GM19025 (cell line): Measurements from ENCODE around the gene ATP11A.

Experiments used
- ATAC-seq: cut with Tn5 transposase; IDR thresholded peaks from one replicate; pipeline ENCODE4 v1.9.1; 2021; ENCODE audit warnings: mild to moderate bottlenecking, low read depth, moderate library complexity; ENCODE audit not compliant: unreplicated experiment

Gene ATP11A

GRCh38 chr13:112771877-112772538 is 82.2 kb downstream of the ATP11A start:
- ATAC-seq = no peak

- no peak for ATAC-seq
Measured at GRCh38 chr13:112772539-112772909, 82.7 kb downstream of the ATP11A start.

DNA sequence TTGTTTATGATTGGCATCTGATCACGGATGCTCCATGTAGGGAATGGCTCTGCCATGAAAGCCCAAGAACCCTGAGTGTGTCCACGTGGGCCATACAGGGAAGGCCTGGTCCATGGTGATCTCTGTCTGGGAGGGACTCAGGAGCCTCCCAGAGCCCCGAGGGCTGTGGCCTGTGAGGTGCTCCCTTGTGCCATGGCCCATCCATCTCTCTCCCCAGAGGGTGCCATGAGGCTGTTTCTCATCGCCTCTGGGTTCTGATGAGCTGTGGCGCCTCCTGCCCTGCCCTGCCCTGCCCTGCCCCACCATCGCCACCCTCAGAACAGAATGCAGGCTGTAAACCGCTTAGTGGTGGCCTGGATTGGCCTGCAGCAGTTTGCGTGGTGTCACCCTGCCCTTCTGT is 83.1 kb downstream of the ATP11A start:
- no peak for ATAC-seq

- no peak for ATAC-seq
Measured at GRCh38 chr13:112773601-112774447, 84.0 kb downstream of the ATP11A start.

DNA sequence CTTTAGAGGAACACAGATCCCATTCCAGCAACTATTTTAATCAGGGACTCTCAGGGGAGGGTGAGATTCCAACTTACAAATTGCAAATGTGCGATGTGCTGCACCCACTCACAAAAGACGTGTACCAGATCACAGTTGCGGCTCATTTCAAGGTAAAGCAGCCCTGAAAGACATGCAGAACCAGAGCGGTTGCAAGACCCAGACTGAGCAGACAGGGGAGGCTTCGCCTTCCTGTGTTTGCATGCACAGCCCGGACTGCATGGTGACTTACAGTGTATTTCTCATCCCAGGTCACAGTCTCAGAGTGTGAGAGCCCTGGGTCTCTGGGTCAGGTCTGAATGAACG is 84.6 kb downstream of the ATP11A start:
- ATAC-seq = no peak

- ATAC-seq = no peak
Measured at GRCh38 chr13:112774829-112775565, 85.2 kb downstream of the ATP11A start.

DNA sequence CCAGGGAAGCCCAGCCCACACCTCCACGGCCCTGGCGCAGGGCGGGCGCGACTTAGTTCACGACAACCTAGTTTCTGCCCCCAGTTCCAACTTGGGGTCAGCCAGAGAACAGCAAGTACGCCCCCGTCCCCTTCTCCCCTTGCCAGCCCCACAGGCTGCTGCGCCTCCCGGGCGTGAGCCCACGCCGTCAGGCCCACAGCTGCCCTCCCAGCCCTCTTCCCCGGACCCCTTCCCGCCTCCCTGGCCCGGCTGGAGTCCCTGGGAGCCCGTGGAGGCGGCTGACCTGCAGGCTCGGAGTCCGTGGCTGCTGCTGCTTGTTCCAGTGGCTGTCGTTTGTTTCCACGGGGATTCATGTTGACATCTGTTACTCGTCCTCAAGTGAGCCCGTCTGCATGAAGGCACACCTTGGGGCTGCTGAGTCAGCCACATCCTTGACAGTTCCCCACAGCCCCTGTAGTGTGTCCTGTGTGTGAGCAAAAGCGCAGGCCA is 86.0 kb downstream of the ATP11A start:
- no peak for ATAC-seq

DNA sequence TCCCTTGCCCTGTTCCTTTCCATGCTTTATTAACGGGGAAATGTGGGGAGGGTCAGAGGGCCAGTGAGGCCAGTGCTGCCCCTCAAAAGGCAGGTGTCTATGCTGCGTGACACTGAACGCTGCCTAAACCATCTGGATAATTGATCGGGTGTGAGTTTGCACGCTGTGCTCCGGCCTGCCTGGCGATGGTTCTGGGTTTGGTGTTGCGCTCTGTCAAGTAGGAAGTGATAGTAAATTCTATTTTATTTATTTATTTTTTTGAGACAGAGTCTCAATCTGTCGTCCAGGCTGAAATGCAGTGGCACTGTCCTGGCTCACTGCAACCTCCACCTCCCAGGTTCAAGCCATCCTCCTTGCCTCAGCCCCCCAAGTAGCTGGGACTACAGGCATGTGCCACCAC is 86.5 kb downstream of the ATP11A start:
- no peak for ATAC-seq

DNA sequence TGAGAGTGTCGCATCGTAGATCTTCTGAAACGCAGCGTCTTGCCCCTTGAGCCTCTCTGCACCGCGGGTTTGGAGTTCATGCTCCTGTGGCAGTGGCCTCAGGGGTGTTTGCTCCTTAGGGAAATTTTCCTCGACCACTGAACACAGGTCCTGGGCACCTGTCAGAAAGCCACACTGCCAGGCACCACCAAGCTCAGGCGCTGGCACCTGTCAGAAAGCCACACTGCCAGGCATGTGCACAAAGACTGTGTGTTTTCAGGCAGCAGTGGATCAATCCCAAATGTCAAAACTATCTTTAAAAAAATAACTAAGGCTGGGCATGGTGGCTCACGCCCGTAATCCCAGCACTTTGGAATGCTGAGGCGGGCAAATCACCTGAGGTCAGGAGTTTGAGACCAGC is 87.1 kb downstream of the ATP11A start:
- no peak for ATAC-seq

DNA sequence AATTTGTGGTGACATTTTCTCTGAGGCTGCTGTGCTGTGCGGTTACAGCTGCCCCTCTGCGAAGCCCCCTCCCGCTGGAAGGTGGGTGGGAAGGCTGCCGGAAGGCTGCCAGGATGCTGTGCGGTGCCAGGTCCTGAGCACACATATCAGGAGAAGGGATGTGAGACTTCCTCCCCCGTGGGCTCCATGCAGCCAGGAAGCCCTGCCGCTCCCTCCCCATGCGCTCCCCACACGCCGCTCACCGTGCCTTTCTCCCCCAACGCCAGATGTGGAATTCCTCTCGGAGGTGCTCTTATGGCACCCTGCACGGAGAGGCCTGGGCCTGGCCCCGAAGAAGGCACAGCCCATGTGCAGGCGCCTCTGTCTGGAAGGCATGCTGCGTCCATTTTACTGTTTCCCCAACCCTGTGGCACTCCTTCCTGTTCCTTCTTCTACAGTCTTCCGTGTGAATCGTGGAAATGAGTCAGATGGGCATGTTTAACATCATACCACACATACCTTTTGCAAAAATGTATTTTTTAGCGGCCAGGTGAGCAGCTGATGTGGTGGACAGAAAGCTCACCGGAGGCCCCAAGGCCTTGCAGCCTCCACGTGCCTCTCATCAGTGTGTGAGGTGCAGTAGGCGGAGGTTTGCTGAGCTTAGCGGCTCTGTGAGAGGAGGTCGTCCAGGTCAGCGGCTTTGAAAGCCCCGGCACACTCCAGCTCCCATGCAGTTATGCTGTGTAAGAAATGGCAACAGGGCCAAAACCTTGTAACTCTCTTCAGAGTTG is 88.0 kb downstream of the ATP11A start:
- no peak for ATAC-seq

DNA sequence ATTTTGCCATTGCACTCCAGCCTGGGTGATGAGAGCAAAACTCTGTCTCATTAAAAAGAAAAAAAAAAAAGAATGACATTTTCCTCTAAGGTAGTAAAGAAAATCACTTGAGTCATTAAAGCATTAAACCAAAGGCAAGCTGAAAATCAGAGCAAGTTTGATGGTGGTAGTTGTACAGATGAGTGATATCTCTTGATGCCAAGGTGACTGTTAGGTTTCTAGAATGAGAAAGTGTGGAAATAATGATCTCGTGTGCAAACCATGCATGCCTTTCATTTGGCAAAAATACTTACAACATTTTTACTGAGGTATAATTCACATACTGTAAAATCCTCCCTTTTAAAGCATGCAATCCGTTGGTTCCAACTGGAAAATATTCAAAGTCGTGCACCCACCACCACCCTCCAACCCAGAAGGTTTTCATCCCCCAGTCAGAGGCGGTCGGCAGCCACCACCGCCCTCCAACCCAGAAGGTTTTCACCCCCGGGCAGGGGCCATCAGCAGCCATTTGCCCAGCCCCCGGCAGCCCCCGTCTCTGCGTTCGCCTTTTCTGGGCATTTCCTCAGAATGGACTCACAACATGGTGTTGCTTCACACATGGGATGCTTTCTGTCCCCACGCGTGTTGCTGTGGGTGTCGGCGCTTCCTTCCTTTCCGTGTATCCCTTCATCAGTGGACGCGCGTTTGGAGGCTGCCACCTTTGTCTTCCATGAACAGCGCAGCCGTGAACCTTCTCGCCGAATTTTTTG is 90.2 kb downstream of the ATP11A start:
- ATAC-seq = no peak

GRCh38 chr13:112781287-112781686 is 91.4 kb downstream of the ATP11A start:
- ATAC-seq = no peak

DNA sequence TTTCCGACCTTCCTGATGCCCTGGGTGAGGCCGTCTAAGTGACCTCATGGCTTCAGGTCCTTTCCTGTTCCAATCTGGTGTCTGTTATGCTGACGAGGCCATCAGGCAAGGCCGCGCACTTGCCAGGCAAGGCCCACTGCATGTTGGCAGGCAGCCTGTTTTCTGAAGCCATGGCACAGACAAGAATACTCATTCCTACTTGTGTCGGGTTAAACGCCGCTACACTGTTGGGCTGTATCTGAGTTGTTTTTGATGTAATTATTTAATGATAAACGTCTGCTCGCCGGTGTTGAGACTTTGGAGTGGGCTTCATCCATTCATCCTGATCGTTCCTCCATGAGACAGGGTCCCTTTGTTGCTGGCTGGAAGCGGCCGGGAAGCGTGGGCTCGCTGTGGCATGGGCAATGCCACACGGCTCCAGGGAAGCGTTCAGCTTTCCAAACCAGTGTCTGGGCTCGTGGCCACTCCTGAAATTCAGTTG is 92.1 kb downstream of the ATP11A start:
- no peak for ATAC-seq

GRCh38 chr13:112782429-112783010 is 92.7 kb downstream of the ATP11A start:
- ATAC-seq = no peak

DNA sequence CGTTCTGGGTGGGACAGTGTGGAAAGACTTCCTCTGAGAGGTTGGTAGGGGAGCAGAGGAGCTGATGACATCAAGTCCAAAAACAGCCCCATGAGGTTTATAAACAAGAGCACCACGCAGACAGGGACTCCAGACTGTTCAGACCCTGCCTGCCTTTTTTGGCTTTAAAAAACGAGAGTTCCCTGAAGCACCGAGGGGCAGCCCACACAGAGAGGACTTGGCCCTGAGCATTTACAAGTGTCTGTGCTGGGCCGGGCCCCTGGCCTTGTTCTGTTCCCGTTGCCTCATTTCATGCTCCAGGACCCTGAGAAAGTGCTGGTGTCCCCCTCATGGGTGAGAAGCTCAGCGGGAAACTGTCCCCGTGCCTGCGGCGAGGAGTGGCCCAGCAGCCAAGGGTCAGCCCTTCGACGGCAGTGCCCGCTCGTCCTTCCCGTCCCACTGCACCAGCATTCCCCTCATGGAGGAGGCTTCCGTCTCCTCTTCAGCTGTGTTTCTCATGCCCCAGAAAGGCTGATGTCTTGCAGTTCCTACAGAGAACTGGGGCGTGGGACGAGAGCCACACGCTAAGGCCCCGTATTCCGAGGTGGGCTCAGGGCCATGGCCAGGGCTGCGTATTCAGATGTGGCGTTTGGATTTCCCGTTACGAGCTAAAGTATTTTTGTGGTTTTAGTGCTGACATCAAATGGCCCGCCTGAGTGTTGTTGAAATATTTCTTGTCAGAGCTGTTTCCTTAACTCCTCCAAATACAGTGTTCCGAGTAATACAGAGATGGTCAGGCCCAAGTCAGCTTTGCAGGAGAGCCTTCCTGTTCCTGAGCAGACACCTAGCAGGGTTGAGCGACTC is 93.5 kb downstream of the ATP11A start:
- ATAC-seq = no peak

DNA sequence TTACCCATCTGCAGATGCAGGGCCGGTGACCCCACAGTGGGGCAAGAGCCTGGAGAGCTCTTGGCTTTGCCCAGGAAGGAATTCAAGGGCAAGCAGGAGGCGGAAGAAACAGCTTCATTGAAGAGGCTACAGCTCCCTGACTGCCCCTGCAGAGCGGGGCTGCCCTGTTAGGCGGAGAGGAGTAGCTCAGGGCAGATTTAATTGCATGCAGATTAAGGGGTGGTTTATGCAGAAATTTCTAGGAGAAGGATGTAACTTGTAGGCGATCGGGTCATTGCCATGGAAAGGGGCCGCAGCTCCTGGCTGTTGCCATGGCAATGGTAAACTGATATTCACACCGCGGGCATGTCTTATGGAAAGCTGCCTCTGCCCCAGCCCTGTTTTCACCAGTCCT is 94.1 kb downstream of the ATP11A start:
- ATAC-seq = no peak

GRCh38 chr13:112784811-112785482 is 95.1 kb downstream of the ATP11A start:
- ATAC-seq = no peak

DNA sequence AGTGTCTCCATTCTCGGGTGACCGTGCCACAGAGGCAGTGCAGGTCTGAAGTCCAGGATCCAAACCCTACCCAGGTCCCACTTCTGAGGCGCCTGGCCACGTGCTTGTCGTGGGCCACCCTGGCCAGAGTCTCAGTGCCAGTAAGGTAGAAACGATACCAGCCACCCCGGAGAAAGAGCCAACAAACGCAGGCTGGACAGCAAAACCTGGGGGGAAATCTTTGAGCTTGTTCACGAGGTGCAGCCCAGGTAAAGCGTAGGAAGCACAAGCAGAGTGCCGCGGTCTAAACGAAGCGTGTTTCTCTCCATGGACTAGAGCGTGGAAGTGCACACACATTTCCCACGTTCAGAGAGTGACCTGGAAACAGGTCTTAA is 95.6 kb downstream of the ATP11A start:
- ATAC-seq = no peak
